H9 (cell line): ENCODE measurements around the gene TSPAN32. TPM values are rescaled to one million over a fixed set of nuclear protein-coding genes. Genes with fewer than 3 reads are reported as not detected.

Experiments
- DNase-seq: peaks from one replicate; pipeline ENCODE4 v3.0.0-alpha.2; 2017
- H2AFZ ChIP-seq: one replicate; pipeline ENCODE4 v1.6.1; 2013; ENCODE audit warnings: mild to moderate bottlenecking, low read length, control low read depth, moderate library complexity
- H2AK5ac ChIP-seq: 2 replicates; pipeline ENCODE4 v1.6.1; 2013; ENCODE audit warnings: low read length, control low read depth, mixed read lengths; ENCODE audit not compliant: insufficient read length
- H2BK120ac ChIP-seq: one replicate; pipeline ENCODE4 v1.6.1; 2013; ENCODE audit warnings: low read depth, mild to moderate bottlenecking, low read length, control low read depth, inconsistent platforms; ENCODE audit not compliant: poor library complexity, severe bottlenecking
- H2BK12ac ChIP-seq: 2 replicates; pipeline ENCODE4 v1.6.1; 2013; ENCODE audit warnings: low read length, control low read depth, mixed read lengths, low read depth; ENCODE audit not compliant: insufficient read length
- H2BK15ac ChIP-seq: 2 replicates; pipeline ENCODE4 v1.6.1; 2013; ENCODE audit warnings: low read depth, low read length, control low read depth
- H2BK20ac ChIP-seq: one replicate; pipeline ENCODE4 v1.6.1; 2013; ENCODE audit warnings: low read depth, mild to moderate bottlenecking, low read length, control low read depth, inconsistent platforms; ENCODE audit not compliant: poor library complexity, severe bottlenecking
- H2BK5ac ChIP-seq: 2 replicates; pipeline ENCODE4 v1.6.1; 2013; ENCODE audit warnings: low read length, control low read depth, mixed read lengths; ENCODE audit not compliant: insufficient read length
- H3K14ac ChIP-seq: 2 replicates; pipeline ENCODE4 v1.6.1; 2013; ENCODE audit warnings: low read length, control low read depth; ENCODE audit not compliant: insufficient read depth
- H3K18ac ChIP-seq: 2 replicates; pipeline ENCODE4 v1.6.1; 2013; ENCODE audit warnings: low read depth, mild to moderate bottlenecking, mixed read lengths, low read length, control low read depth; ENCODE audit not compliant: insufficient read length
- H3K23ac ChIP-seq: 2 replicates; pipeline ENCODE4 v1.6.1; 2013; ENCODE audit warnings: low read length, control low read depth, mixed read lengths, low read depth; ENCODE audit not compliant: insufficient read length
- H3K23me2 ChIP-seq: 2 replicates; pipeline ENCODE4 v1.6.1; 2013; ENCODE audit warnings: low read depth, mild to moderate bottlenecking, mixed read lengths, low read length, control low read depth; ENCODE audit not compliant: insufficient read length, poor library complexity, severe bottlenecking
- H3K27ac ChIP-seq: 2 replicates; pipeline ENCODE4 v1.5.1; 2013; ENCODE audit warnings: low read length, control low read depth, mixed read lengths, low read depth; ENCODE audit not compliant: insufficient read length
- H3K27me3 ChIP-seq: 2 replicates; pipeline ENCODE4 v1.6.1; 2013; ENCODE audit warnings: low read length, control low read depth, inconsistent platforms; ENCODE audit not compliant: insufficient read depth
- H3K4ac ChIP-seq: 2 replicates; pipeline ENCODE4 v1.6.1; 2013; ENCODE audit warnings: low read depth, mild to moderate bottlenecking, control low read depth, inconsistent platforms, low read length, moderate library complexity
- H3K4me1 ChIP-seq: 2 replicates; pipeline ENCODE4 v1.6.1; 2013; ENCODE audit warnings: low read length, control low read depth, inconsistent platforms; ENCODE audit not compliant: insufficient read depth
- H3K4me2 ChIP-seq: 2 replicates; pipeline ENCODE4 v1.6.1; 2013; ENCODE audit warnings: low read length, control low read depth, mixed read lengths; ENCODE audit not compliant: insufficient read length, insufficient read depth
- H3K56ac ChIP-seq: 2 replicates; pipeline ENCODE4 v1.6.1; 2013; ENCODE audit warnings: low read depth, mild to moderate bottlenecking, mixed read lengths, low read length, control low read depth; ENCODE audit not compliant: insufficient read length
- H3K79me1 ChIP-seq: 2 replicates; pipeline ENCODE4 v1.6.1; 2013; ENCODE audit warnings: low read depth, mild to moderate bottlenecking, moderate library complexity, low read length, control low read depth, inconsistent platforms; ENCODE audit not compliant: insufficient read depth, poor library complexity, severe bottlenecking
- H3K79me2 ChIP-seq: 2 replicates; pipeline ENCODE4 v1.6.1; 2013; ENCODE audit warnings: low read length, control low read depth, inconsistent platforms; ENCODE audit not compliant: insufficient read depth
- H3K9ac ChIP-seq: 2 replicates; pipeline ENCODE4 v1.6.1; 2013; ENCODE audit warnings: low read length, control low read depth, mixed read lengths; ENCODE audit not compliant: insufficient read length; ENCODE audit errors: extremely low read depth
- H3K9me3 ChIP-seq: one replicate; pipeline ENCODE4 v1.6.1; 2013; ENCODE audit warnings: low read depth, low read length, inconsistent platforms; ENCODE audit not compliant: control insufficient read depth
- H3T11ph ChIP-seq: one replicate; pipeline ENCODE4 v1.6.1; 2013; ENCODE audit warnings: mild to moderate bottlenecking, low read length, control low read depth, inconsistent platforms
- H4K20me1 ChIP-seq: one replicate; pipeline ENCODE4 v1.6.1; 2013; ENCODE audit not compliant: control insufficient read depth, insufficient read length, insufficient read depth
- H4K5ac ChIP-seq: 2 replicates; pipeline ENCODE4 v1.6.1; 2013; ENCODE audit warnings: low read depth, mild to moderate bottlenecking, mixed read lengths, low read length, control low read depth; ENCODE audit not compliant: insufficient read length
- H4K8ac ChIP-seq: replicated peaks from 2 replicates; pipeline ENCODE4 v1.6.1; 2013; ENCODE audit warnings: low read length, control low read depth, mixed read lengths, low read depth; ENCODE audit not compliant: insufficient read length
- H4K91ac ChIP-seq: 2 replicates; pipeline ENCODE4 v1.6.1; 2013; ENCODE audit warnings: low read depth, mild to moderate bottlenecking, moderate library complexity, mixed read lengths, low read length, control low read depth; ENCODE audit not compliant: insufficient read length
- H3K27ac Mint-ChIP-seq, 3 experiments: 2 replicates in 2 of 3; 3 replicates in 1 of 3; pipeline ENCODE4 v1.8.0; 2020 to 2021; ENCODE audit warnings: mixed read lengths in 3 of 3, mild to moderate bottlenecking in 1 of 3, moderate library complexity in 1 of 3
- H3K27me3 Mint-ChIP-seq: 2 replicates; pipeline ENCODE4 v1.8.0; 2021; ENCODE audit warnings: low read depth, mild to moderate bottlenecking, moderate library complexity, mixed read lengths
- H3K36me3 Mint-ChIP-seq, 3 experiments: 2 replicates in 2 of 3; 3 replicates in 1 of 3; pipeline ENCODE4 v1.8.0; 2020 to 2021; ENCODE audit warnings: low read depth in 3 of 3, mixed read lengths in 3 of 3; ENCODE audit not compliant: insufficient read depth in 1 of 3
- H3K4me1 Mint-ChIP-seq, 2 experiments: 2 replicates each; pipeline ENCODE4 v1.8.0; 2020; ENCODE audit warnings: mixed read lengths in 2 of 2
- H3K4me3 Mint-ChIP-seq, 2 experiments: 2 replicates in 1 of 2; 3 replicates in 1 of 2; pipeline ENCODE4 v1.8.0; 2020 to 2021; ENCODE audit warnings: mild to moderate bottlenecking in 2 of 2, mixed read lengths in 2 of 2, moderate library complexity in 1 of 2
- H3K9me3 Mint-ChIP-seq, 2 experiments: 2 replicates in 1 of 2; 3 replicates in 1 of 2; pipeline ENCODE4 v1.8.0; 2020; ENCODE audit warnings: mild to moderate bottlenecking in 2 of 2, mixed read lengths in 2 of 2, moderate library complexity in 1 of 2
- CTCF ChIP-seq: fragments of 200-600 bp; sonication (generic); conservative IDR thresholded peaks from 3 replicates; pipeline ENCODE4 v1.8.0; 2021; ENCODE audit warnings: antibody characterized with exemption, mild to moderate bottlenecking
- WGBS: extraction: QIAGEN DNeasy Blood & Tissue Kit; methylation state at CpG from one replicate; pipeline ENCODE4 v1.1.7; 2013; ENCODE audit warnings: missing lambda C conversion rate, low lambda C conversion rate, mixed read lengths; ENCODE audit not compliant: insufficient read length; ENCODE audit errors: extremely low coverage; 5-methylcytosine and 5-hydroxymethylcytosine counted together
- total RNA-seq: library from RNA; stranded (reverse); gene quantifications from 2 replicates; pipeline ENCODE4 v1.2.1, GENCODE V29; 2021

The TSPAN32 gene
- total RNA-seq, 1 experiment from 2014 or later: not detected

- TF ChIP-seq CTCF: no peak
- Histone ChIP-seq H2BK5ac (no peak overlapping the region), H4K20me1 (no peaks in the 10 kb centered on the region), H3K4ac (no peak overlapping the region), H2BK15ac (no peak overlapping the region), H3K23ac (no peak overlapping the region), H3K27me3 (no peaks in the 10 kb centered on the region), H3K18ac (no peak overlapping the region), H3K14ac (no peak overlapping the region), H2BK120ac (no peak overlapping the region), H2BK20ac (no peak overlapping the region), H3K79me2 (no peaks in the 10 kb centered on the region), H3T11ph (no peak overlapping the region), H3K27ac (no peak overlapping the region), H3K56ac (no peak overlapping the region), H4K5ac (no peak overlapping the region), H3K4me2 (no peak overlapping the region), H3K4me1 (no peaks in the 10 kb centered on the region), H4K8ac (no peak overlapping the region), H3K79me1 (no peaks in the 10 kb centered on the region), H2BK12ac (no peak overlapping the region), H3K23me2 (no peaks in the 10 kb centered on the region), H2AK5ac (no peak overlapping the region), H4K91ac (no peak overlapping the region), H3K9me3 (no peaks in the 10 kb centered on the region), H3K9ac (no peak overlapping the region), H2AFZ (no peak overlapping the region)
- Mint-ChIP-seq H3K36me3 (no peaks in the 10 kb centered on the region), H3K9me3 (no peaks in the 10 kb centered on the region), H3K4me3 (no peak overlapping the region), H3K27me3 (peaks cover 11% of the 10 kb centered on the region), H3K27ac (no peak overlapping the region), H3K4me1 (0 out of 4 replicates have a peak, but pooled peaks cover 0 to 2% of the 10 kb centered on the region in 2 experiments)
- DNase-seq: no peak
- WGBS: no CpG with 5 or more reads among the region's 11 CpGs
These were observed 64.5 kb downstream of the TSPAN32 start for GRCh38 chr11:2366276-2366675.
